Epithelial cell of proximal tubule (primary cell): ENCODE results near the gene SYTL4. TPM values are rescaled to one million over a fixed set of nuclear protein-coding genes. Genes with fewer than 3 reads are reported as not detected.

Experiments
- DNase-seq: peaks from one replicate; pipeline ENCODE4 v3.0.0-alpha.2; 2011; ENCODE audit warnings: low read depth
- H3K4me3 ChIP-seq: 2 replicates; pipeline ENCODE4 v1.5.1; 2011; ENCODE audit warnings: low read depth, mild to moderate bottlenecking, low read length
- CTCF ChIP-seq: conservative IDR thresholded peaks from 2 replicates; pipeline ENCODE4 v1.5.1; 2012; ENCODE audit warnings: low read depth, mild to moderate bottlenecking, low read length
- total RNA-seq: library from RNA; depleted of rRNA; stranded (reverse); fragments of >200 nt; gene quantifications from 2 replicates; pipeline ENCODE4 v1.2.3, GENCODE V29; 2015

The SYTL4 gene
- total RNA-seq, 1 donor from 2014 or later, result 8.0 TPM

GRCh38 chrX:100643212-100643611 is 88.7 kb downstream of the SYTL4 start:
- TF ChIP-seq CTCF, result no peak
- DNase-seq, result no peak
- no peak overlapping the region for H3K4me3 ChIP-seq

- H3K4me3 ChIP-seq, result no peak overlapping the region
- DNase-seq, result no peak
- TF ChIP-seq CTCF, result no peak
These were observed 89.6 kb downstream of the SYTL4 start for GRCh38 chrX:100642290-100642689.

- DNase-seq, result peak; percentile 39
- H3K4me3 ChIP-seq, result peak within 1 kb of the TSS; percentile 71
- peak; percentile 60 for TF ChIP-seq CTCF
These were observed 95.5 kb downstream of the SYTL4 start, which contains the start of gene TSPAN6 for GRCh38 chrX:100636321-100636991. TSPAN6 (minus strand) TSS chrX:100636806; CDS start chrX:100636694, 112 bp downstream.

- no peak for DNase-seq
- peak overlapping the region; percentile 71 for H3K4me3 ChIP-seq
- TF ChIP-seq CTCF, result no peak
These were observed 96.0 kb downstream of the SYTL4 start for GRCh38 chrX:100635989-100636320.

GRCh38 chrX:100635040-100635439 is 96.9 kb downstream of the SYTL4 start:
- no peak for TF ChIP-seq CTCF
- no peak overlapping the region for H3K4me3 ChIP-seq
- DNase-seq, result no peak

- DNase-seq, result no peak
- no peak overlapping the region for H3K4me3 ChIP-seq
- TF ChIP-seq CTCF, result no peak
These were observed 105.9 kb downstream of the SYTL4 start for GRCh38 chrX:100625985-100626491.

Other genes starting within 250 kb of the SYTL4 start
- not detected in 2 replicates for gene TNMD, start 147.2 kb downstream of the SYTL4 start, total RNA-seq
- 39.5 and 59.0 TPM in 2 replicates for gene TSPAN6, start 95.3 kb downstream of the SYTL4 start, total RNA-seq
- 7.2 and 29.5 TPM in 2 replicates for gene SRPX2, start 87.9 kb downstream of the SYTL4 start, total RNA-seq
- 19.8 and 37.4 TPM in 2 replicates for gene CSTF2, start 88.3 kb upstream of the SYTL4 start, total RNA-seq
- not detected in 2 replicates for gene NOX1, start 142.2 kb upstream of the SYTL4 start, total RNA-seq
- gene XKRX, start 196.8 kb upstream of the SYTL4 start, total RNA-seq, result not detected in 2 replicates
- gene ARL13A, start 237.6 kb upstream of the SYTL4 start, total RNA-seq, result not detected in 2 replicates